MCF 10A (cell line): Measurements from ENCODE around the gene NNT. TPM values are rescaled to one million over a fixed set of nuclear protein-coding genes. Genes with fewer than 3 reads are reported as not detected.

Source experiments
- BruUV-seq: library from RNA; stranded (reverse); fragments of 400-500 nt; replicated peaks from 2 replicates; lab custom pipeline; 2021; lab: Mats Ljungman, UMichigan
- CTCF ChIA-PET: fragments of 300-600 bp; sonication (Branson Sonifier 250); formaldehyde crosslinking; extraction: SDS; loops from one replicate; lab custom pipeline; 2021; ENCODE audit warnings: antibody characterized with exemption, inconsistent platforms; lab: Yijun Ruan, JAX
- POLR2A ChIA-PET: fragments of 300-600, 350-650 bp; sonication (Branson Sonifier 250); formaldehyde crosslinking; extraction: SDS; loops from one replicate; lab custom pipeline; 2020; ENCODE audit warnings: antibody characterized with exemption, inconsistent platforms; lab: Yijun Ruan, JAX
- DNase-seq: peaks from one replicate; pipeline ENCODE4 v3.0.0-alpha.2; 2018; ENCODE audit not compliant: unreplicated experiment
- H3K27ac Mint-ChIP-seq: one replicate; pipeline ENCODE4 v1.8.0; 2022; ENCODE audit warnings: mild to moderate bottlenecking, low read depth, mixed read lengths; ENCODE audit not compliant: unreplicated experiment
- H3K27me3 Mint-ChIP-seq: one replicate; pipeline ENCODE4 v1.8.0; 2022; ENCODE audit warnings: mixed read lengths; ENCODE audit not compliant: insufficient read depth, unreplicated experiment
- H3K36me3 Mint-ChIP-seq: one replicate; pipeline ENCODE4 v1.8.0; 2022; ENCODE audit warnings: mild to moderate bottlenecking, moderate library complexity, mixed read lengths; ENCODE audit not compliant: insufficient read depth, unreplicated experiment
- H3K4me1 Mint-ChIP-seq: one replicate; pipeline ENCODE4 v1.8.0; 2022; ENCODE audit warnings: mixed read lengths; ENCODE audit not compliant: insufficient read depth, unreplicated experiment
- H3K4me3 Mint-ChIP-seq: one replicate; pipeline ENCODE4 v1.8.0; 2022; ENCODE audit warnings: mild to moderate bottlenecking, moderate library complexity, mixed read lengths; ENCODE audit not compliant: unreplicated experiment
- H3K9me3 Mint-ChIP-seq: one replicate; pipeline ENCODE4 v1.8.0; 2022; ENCODE audit warnings: mixed read lengths; ENCODE audit not compliant: unreplicated experiment
- intact Hi-C: fragments of 100-400 bp; cut with micrococcal nuclease; formaldehyde crosslinking; loops from 2 replicates; pipeline ENCODE4 v1.14.1; 2022
- total RNA-seq: library from RNA; stranded (reverse); gene quantifications from 2 replicates; pipeline ENCODE4 v1.2.3, GENCODE V29; 2022
- TF ChIP-seq, protein P1 (sequence below): fragments of 200-600 bp; IDR thresholded peaks from one replicate; pipeline ENCODE4 v1.8.0; 2022; ENCODE audit warnings: antibody characterized with exemption, mild to moderate bottlenecking; ENCODE audit not compliant: unreplicated experiment

NNT gene
- total RNA-seq, 1 experiment from 2014 or later, result 52.3 TPM

DNA sequence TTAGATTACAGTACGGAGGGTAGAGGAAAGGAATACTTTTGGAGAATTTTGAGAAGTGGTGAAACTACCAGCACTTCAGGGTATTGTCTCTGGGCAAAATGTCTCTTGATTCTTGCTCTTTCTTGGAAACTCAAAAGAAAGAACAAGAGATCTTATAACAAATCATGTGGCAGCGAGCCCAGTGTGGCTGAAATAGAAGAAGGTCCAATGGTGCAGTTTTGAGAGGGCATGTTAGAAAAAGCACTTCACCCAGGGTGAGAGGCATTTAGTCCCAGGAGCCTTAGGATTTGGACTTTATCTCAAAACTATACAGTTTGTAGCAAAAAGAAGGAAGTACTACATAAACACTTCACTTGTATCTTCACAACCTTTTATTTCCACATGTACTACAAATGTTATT, 39.4 kb downstream of the NNT start:
- Mint-ChIP-seq H3K27me3 (no peaks in the 10 kb centered on the region), H3K36me3 (peaks cover 25% of the 10 kb centered on the region), H3K27ac (no peak overlapping the region), H3K9me3 (no peaks in the 10 kb centered on the region), H3K4me1 (peaks cover 7% of the 10 kb centered on the region), H3K4me3 (no peak overlapping the region)
- ChIA-PET CTCF (interaction anchor here (0.8 to 3.7 kb wide), 3 partner anchors 11 to 159 kb away, joined by 3 to 24 read pairs (median 3); partner anchors contain the start of gene TMEM267), POLR2A (interaction anchor here (0.5 kb wide), 1 partner anchor 86 kb away, joined by 3 read pairs; no protein-coding TSS in a partner anchor)
- DNase-seq, result no peak
- TF ChIP-seq, protein P1, sequence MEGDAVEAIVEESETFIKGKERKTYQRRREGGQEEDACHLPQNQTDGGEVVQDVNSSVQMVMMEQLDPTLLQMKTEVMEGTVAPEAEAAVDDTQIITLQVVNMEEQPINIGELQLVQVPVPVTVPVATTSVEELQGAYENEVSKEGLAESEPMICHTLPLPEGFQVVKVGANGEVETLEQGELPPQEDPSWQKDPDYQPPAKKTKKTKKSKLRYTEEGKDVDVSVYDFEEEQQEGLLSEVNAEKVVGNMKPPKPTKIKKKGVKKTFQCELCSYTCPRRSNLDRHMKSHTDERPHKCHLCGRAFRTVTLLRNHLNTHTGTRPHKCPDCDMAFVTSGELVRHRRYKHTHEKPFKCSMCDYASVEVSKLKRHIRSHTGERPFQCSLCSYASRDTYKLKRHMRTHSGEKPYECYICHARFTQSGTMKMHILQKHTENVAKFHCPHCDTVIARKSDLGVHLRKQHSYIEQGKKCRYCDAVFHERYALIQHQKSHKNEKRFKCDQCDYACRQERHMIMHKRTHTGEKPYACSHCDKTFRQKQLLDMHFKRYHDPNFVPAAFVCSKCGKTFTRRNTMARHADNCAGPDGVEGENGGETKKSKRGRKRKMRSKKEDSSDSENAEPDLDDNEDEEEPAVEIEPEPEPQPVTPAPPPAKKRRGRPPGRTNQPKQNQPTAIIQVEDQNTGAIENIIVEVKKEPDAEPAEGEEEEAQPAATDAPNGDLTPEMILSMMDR, result no peak
- no TSS peak for BruUV-seq
- intact Hi-C loops, result no loop called here

DNA sequence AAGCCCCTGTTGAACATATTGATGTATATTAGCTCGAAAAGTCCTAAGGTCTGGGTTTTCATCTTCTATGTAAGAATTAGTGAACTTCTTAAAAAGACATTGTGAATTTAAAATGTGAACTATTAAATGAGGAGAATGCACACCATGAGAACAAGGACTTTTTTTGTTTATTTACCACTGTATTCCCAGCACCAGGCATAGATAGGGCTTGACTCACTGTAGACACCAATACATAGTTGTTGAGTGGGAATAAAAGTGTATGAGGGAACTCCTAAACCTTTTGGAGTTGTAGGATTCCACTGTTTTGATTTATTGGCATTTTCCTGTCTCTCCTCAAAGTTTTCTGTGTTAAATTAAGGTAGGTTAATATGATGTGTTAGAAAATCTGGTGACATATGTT, 40.3 kb downstream of the NNT start:
- no TSS peak for BruUV-seq
- CTCF ChIA-PET, result interaction anchor here (1.0 kb wide), 2 partner anchors 12 to 160 kb away, joined by 3 to 4 read pairs; partner anchors contain the start of gene TMEM267
- no peak overlapping the region for H3K4me3 Mint-ChIP-seq
- H3K4me1 Mint-ChIP-seq, result peaks cover 7% of the 10 kb centered on the region
- H3K9me3 Mint-ChIP-seq, result no peaks in the 10 kb centered on the region
- intact Hi-C loops, result no loop called here
- no peak overlapping the region for H3K27ac Mint-ChIP-seq
- POLR2A ChIA-PET, result no interaction called here
- DNase-seq, result no peak
- H3K27me3 Mint-ChIP-seq, result no peaks in the 10 kb centered on the region
- TF ChIP-seq, protein P1, result no peak
- H3K36me3 Mint-ChIP-seq, result peaks cover 34% of the 10 kb centered on the region

DNA sequence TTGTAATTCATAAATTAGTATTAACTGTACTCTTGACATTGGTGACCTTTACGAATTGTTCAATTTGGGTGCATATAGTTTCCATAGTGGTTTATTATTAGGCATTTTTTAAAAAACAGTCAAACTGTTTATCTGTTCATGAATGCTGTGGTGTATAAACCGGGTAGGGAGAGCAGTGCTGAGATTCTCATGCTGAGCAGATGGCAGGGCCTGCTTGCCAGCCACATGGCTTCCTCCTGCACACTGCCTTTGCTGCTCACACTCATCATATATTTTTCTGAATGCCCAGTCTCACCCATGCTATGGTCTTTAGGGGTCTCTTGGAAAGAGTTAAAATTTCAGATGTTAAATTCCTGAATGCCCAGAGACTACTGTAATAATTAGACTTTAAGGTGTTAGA, 40.8 kb downstream of the NNT start:
- intact Hi-C loops, result no loop called here
- ChIA-PET CTCF (interaction anchor here (0.8 to 1.3 kb wide), 3 partner anchors 11 to 103 kb away, joined by 3 to 4 read pairs (median 3); no protein-coding TSS in a partner anchor), POLR2A (no interaction called here)
- TF ChIP-seq, protein P1, result no peak
- BruUV-seq, result no TSS peak
- Mint-ChIP-seq H3K27me3 (no peaks in the 10 kb centered on the region), H3K9me3 (no peaks in the 10 kb centered on the region), H3K27ac (no peak overlapping the region), H3K4me3 (no peak overlapping the region), H3K4me1 (peaks cover 7% of the 10 kb centered on the region), H3K36me3 (peaks cover 38% of the 10 kb centered on the region)
- no peak for DNase-seq

DNA sequence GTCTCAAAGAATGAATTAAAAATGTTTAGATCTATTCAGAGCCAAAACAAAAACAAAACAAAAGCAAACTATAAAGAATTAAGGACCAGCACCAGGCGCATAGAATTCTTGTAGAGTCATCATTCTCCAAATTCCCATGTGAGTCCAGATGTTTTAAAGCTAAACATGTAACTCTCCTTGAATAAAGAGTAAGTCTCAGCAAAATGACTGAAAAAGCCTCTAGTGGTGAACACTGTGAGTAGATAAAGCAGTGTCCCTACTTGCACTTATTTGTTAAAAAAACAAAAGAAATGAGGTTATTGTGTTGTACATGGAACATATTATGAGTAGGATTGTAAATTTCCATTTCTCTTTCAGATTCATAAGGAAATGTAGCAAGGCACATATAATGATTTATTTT, 44.0 kb downstream of the NNT start:
- TF ChIP-seq, protein P1, result no peak
- Mint-ChIP-seq H3K4me3 (no peak overlapping the region), H3K27me3 (no peaks in the 10 kb centered on the region), H3K27ac (no peak overlapping the region), H3K36me3 (peaks cover 61% of the 10 kb centered on the region), H3K9me3 (no peaks in the 10 kb centered on the region), H3K4me1 (no peaks in the 10 kb centered on the region)
- CTCF ChIA-PET, result interaction anchor here (1.2 kb wide), 1 partner anchor 16 kb away, joined by 4 read pairs; no protein-coding TSS in a partner anchor
- POLR2A ChIA-PET, result no interaction called here
- no TSS peak for BruUV-seq
- no peak for DNase-seq
- intact Hi-C loops, result no loop called here
